Endometrial microvascular endothelial cells (primary cell): ENCODE measurements around the gene FAM174B. TPM values are rescaled to one million over a fixed set of nuclear protein-coding genes. Genes with fewer than 3 reads are reported as not detected.

Source experiments
- in situ Hi-C: cut with HindIII; loops from 2 replicates; pipeline ENCODE4 v1.10.0; 2017; ENCODE audit warnings: low sequenced_read_pairs, low pct_unique_long_range_greater_than_20kb; ENCODE audit errors: inconsistent ontology term
- total RNA-seq: library from RNA; depleted of rRNA; stranded (reverse); fragments of >200 nt; gene quantifications from one replicate; pipeline ENCODE4 v1.2.3, GENCODE V29; 2015; ENCODE audit errors: inconsistent ontology term

FAM174B gene
- total RNA-seq = 0.65 TPM

DNA sequence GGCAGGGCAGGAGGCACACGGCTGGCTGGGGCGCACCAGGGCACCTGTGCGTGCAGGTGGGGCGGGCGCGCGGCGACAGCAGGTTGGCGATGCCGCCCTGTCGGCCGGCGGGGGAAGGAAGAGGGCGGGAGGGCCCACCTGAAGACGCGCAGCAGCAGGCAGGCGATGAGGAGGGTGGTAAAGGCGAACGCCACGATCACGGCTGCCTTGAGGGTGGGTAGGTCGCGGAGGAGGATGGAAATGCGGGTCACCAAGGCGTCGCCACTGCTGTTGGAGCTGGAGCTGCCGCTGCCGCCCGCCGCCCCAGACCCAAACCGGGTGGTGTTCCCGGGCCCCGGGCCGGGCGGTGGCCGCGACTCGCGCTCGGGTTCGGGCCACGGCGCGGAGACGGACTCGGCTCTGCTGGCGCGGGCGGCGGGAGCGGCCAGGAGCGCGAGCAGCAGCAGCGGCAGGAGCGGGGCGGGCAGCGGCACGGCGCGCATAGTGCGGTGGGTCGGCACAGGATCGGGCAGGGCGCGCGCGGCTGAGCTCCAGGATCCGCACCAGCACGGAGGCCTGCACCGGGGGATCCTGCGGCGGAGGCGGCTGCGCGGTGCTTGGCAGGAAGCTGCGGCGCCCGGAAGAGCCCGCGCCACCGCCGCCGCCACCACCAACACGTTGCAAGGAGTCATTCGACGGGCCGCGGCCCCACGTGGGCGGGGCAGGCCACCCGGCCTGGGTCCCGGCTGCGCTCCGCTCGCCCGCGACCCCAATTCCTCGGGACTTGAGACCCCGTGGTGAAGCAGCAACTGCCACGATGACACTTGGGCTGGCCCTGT lies at the start of gene FAM174B:
Gene FAM174B (minus strand): TSS at position 598 of the 818 bp plus-strand sequence.
- in situ Hi-C loops = no loop called here

DNA sequence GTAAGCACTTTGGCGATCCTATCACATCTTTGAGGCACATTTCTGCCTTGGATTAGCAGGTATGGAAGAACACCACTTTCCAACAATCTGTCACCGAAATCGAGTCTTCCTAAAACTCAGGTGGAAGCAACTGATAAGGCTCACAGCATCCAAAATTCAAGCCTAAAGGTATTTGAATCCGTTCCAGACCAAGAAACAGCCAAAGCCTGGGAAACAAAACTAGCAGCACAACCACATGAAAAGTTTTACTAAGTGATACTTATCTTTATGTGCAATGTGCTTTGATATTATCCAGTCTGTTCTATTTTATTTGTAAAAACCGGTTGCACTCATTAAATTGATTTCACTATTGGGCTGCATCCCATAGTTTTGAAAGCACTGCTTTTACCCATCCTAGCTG lies 40.5 kb upstream of the FAM174B start:
- in situ Hi-C loops = no loop called here

DNA sequence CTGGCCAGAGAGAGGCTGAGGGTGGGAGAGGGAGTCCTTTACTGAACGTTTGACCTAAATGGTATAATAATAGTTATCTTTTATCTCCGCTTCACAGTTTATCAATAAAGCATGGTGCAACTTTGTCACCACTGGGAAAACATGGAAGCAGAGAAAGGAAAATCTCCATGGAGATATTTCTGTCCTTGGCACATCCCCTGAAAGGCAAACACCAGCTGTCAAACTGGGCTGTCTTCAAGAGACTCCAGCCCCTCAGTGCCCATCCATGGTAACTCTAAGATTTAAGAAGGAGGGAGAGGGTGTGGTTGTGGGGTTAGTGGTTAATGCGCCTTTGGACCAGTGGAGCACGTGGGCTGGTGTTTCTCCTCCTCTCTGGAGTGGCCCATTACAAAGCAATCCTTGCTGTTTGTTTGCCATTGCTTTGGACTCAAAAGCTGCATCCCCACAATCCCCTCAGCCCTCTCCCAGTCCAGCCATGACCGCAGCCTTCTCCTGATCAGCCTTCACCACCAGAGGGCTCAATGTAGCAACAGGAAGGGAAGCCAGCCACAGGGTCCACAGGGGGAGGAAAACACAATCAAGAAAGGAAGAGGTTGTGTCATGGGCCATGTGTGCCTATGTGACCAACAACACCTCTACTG lies 38.2 kb upstream of the FAM174B start:
- in situ Hi-C loops = no loop called here

DNA sequence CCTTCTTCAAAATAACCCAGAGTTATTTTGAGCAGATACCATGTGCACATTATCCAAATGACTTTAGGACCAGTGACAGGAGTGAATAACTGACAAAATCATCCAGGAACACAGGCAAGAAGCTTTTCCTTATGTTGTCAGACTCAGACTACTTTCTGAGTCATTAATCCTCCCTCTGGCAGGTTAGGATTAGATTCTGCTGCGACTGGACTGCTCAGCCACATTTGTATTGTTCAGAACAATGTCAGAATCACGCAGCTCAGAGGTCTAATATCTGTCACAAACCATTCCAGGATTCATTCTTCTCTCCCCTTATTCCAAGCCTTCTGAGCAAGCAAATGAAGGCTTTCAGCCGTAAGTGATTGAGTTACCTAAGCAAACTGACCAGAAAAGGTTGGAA lies 34.8 kb upstream of the FAM174B start:
- in situ Hi-C loops = no loop called here

- in situ Hi-C loops = no loop called here
Measured at GRCh38 chr15:92687746-92688145, 32.2 kb upstream of the FAM174B start.

DNA sequence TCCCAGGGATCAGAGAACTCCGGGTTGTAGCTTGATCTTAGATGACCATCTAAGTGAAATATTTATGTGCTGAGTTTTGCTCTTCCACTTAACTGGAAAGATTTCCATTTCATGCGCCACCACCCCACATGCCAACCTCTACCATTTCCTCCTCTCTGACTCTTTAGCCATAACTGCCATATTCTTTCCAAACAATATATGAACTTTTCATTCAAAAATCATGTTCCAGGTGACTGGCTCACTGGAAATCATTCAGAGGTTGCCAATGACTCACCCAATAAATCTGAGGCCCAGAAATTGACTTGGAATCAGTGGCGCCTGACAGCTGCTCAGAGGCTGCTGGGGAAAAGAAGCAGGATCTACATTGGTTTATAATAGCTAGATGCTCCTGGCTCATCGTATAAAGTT lies 31.6 kb upstream of the FAM174B start:
- in situ Hi-C loops = no loop called here

- in situ Hi-C loops = no loop called here
Measured at GRCh38 chr15:92683511-92683834, 27.9 kb upstream of the FAM174B start.

- in situ Hi-C loops = no loop called here
Measured at GRCh38 chr15:92682741-92683510, 27.4 kb upstream of the FAM174B start.

DNA sequence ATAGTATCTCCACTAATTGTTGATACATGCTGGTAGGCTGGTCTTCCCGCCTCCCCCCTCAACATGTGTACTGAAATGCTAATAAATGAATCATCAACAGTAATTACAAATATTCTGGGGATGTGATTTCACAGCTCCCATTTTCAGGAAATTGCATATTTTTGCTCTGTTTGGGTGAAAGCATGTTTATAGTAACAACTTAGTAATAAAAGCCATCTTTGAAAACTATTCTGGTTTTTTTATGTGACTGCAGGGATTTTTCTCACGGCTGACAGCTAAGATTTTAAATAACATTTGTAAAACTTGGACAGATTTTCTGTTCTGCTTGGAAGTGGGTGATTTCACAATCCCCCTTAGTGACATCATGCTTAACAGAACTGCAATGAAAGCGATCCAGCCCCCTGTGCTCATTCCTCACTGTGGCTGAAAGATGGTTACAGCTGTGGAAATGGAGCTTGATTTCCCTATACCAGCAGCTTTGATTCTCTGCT lies 25.6 kb upstream of the FAM174B start:
- in situ Hi-C loops = no loop called here

DNA sequence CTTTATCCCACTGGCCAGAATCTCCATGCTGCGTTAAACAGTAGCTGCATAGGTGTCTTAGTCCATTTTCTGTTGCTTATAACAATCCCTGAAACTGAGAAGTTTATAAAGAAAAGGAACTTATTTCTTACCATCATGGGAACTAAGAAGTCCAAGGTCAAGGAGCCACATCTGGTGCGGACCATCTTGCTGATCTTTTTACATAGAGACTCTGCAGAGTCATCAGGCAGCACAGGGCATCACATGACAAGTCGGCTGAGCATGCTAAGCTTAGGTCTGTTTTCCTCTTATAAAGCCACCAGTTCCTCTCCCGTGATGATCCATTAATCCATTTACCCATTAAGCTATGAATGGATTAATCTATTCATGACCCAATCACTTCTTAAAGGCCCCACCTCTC lies 22.4 kb upstream of the FAM174B start:
- in situ Hi-C loops = no loop called here

DNA sequence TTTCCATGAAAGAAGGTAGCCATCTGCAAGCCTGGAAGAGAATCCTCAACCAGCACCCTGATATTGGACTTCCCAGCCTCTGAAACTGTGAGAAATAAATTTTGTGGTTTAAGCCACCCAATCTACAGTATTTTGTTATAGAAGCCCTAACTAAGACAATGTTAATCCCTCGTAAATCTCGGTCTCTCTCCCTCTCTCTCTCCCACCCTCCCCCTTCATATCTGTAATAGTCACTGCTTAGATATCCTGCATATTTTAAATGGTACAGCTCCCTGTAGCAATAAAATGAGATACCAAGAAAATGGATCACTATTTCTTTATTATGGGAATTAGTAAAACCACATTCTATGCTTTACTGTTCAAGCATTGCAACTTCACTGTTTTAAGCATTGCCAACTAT lies 21.0 kb upstream of the FAM174B start:
- in situ Hi-C loops = no loop called here

- in situ Hi-C loops = no loop called here
Measured at GRCh38 chr15:92675485-92675884, 19.9 kb upstream of the FAM174B start.

GRCh38 chr15:92674347-92674746 lies 18.8 kb upstream of the FAM174B start:
- in situ Hi-C loops = no loop called here

GRCh38 chr15:92672102-92672501 lies 16.5 kb upstream of the FAM174B start:
- in situ Hi-C loops = no loop called here

DNA sequence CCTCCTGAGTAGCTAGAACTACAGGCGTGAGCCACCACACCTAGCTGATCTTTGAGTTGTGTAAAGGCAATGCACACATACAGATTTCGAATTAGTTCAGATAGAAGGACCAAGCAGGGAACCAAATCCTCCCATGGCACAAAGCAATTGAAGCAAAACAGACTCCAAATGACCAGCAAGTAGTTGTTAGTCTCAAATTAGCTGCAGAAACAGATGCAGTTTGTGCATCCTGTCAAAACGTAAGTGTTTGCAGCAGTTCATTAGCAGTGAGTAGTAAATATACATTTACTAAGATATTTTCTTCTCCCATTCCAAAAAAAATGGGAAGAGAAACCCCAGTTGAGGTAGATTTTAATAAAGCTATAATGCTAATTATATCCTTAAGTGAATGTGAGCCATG lies 15.8 kb upstream of the FAM174B start:
- in situ Hi-C loops = no loop called here

DNA sequence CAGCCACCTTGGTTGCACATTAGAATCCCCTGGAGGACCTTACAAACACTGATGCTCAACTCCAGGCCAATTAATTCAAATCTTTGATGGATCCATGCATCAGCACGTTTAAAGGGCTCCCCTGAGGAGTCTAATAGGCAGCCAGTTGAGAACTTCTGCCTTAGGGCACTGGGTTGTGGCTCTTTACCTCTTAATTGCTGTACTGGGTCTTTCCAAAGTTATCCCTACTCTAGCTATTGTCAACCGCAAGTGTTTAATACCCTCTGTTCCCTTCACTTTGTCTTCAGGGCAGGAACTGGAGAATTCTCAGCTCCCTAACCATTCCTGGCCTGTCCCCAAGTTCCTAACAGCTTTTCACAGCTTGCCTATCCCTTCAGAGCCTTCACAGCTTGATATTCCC lies 15.0 kb upstream of the FAM174B start:
- in situ Hi-C loops = no loop called here

GRCh38 chr15:92669432-92669831 lies 13.9 kb upstream of the FAM174B start:
- in situ Hi-C loops = no loop called here

DNA sequence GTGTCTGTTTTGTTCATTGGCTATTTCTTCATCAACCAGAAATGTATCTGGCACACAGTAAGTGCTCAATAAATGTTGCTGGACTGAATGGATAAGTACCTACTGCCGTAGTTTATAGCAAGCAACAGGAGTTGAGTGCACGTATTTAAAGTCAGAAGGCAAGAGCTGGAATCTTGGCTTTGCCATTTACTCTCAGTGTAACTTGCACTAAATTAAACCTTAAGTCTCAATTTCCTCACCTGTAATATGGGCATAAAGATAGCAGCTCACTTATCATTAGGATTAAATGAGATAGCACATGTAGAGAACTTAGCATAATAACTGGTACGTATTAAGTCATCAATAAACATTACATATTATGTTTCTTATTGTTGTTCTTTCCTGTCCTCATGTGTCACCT lies 13.0 kb upstream of the FAM174B start:
- in situ Hi-C loops = no loop called here

DNA sequence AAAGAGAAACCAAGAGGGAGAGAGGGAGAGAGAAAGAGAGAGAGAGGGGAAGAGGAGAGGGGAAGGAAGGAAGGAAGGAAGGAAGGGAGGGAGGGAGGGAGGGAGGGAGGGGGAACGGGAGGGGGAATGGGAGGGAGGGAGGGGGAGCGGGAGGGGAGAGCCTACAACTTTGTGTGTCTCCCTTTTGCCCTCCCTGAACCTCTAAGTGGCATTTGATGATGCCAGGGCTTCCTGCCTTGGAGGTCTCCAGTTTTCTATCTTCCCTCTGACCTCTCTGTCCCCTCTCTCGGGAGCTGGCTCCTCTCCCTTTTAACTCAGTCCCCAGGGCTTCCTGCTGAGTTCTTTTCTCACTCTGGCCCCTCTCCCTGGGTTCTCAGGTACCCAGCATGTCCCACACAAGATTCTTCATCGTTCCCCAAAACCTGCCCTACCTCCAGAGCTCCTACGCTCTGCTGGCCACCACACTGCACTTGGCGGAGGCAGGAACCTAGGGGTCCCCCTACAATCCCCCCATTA lies 12.5 kb upstream of the FAM174B start:
- in situ Hi-C loops = no loop called here
